ENCODE measurements around the gene GOLIM4. TPM values are rescaled to one million over a fixed set of nuclear protein-coding genes. Genes with fewer than 3 reads are reported as not detected.
A peak's percentile ranks its signal among the peaks of the same experiment; 100 is the strongest.

The GOLIM4 gene
- polyA plus RNA-seq, 1 experiment = 35.1 TPM

GRCh38 chr3:168081856-168082255, 13.9 kb downstream of the GOLIM4 start:
- no peaks in the 10 kb centered on the region for H3K27me3 ChIP-seq (ENCODE audit: control insufficient read depth, insufficient read depth, low read length)
- H3K36me3 ChIP-seq (ENCODE audit: control insufficient read depth, insufficient read depth, low read length) = no peaks in the 10 kb centered on the region
- no peak for TF ChIP-seq CTCF (IDR thresholded peaks at IDR 0.05; ENCODE audit: insufficient read depth, low read depth, low read length)
- H3K4me3 ChIP-seq (ENCODE audit: low read depth, low read length) = no peak overlapping the region
- no peak for DNase-seq (ENCODE audit: low read depth)
- POLR2A ChIA-PET = interaction anchor here (0.5 kb wide), 1 partner anchor 8 kb away, joined by 11 read pairs; no protein-coding TSS in a partner anchor
- CTCF ChIA-PET = interaction anchor here (0.7 to 2.1 kb wide), 2 partner anchors 8 to 84 kb away, joined by 3 to 11 read pairs; no protein-coding TSS in a partner anchor

- H3K27me3 ChIP-seq (ENCODE audit: control insufficient read depth, insufficient read depth, low read length) = no peaks in the 10 kb centered on the region
- POLR2A ChIA-PET = interaction anchor here (0.5 kb wide), 1 partner anchor 8 kb away, joined by 11 read pairs; no protein-coding TSS in a partner anchor
- peak; percentile 13 for DNase-seq (ENCODE audit: low read depth)
- H3K36me3 ChIP-seq (ENCODE audit: control insufficient read depth, insufficient read depth, low read length) = no peaks in the 10 kb centered on the region
- TF ChIP-seq CTCF (IDR thresholded peaks at IDR 0.05; ENCODE audit: insufficient read depth, low read depth, low read length) = no peak
- CTCF ChIA-PET = interaction anchor here (0.8 to 2.1 kb wide), 2 partner anchors 10 to 84 kb away, joined by 3 to 11 read pairs; no protein-coding TSS in a partner anchor
- H3K4me3 ChIP-seq (ENCODE audit: low read depth, low read length) = no peak overlapping the region
These were observed 14.5 kb downstream of the GOLIM4 start for GRCh38 chr3:168081171-168081771.

- Histone ChIP-seq H3K36me3 (ENCODE audit: control insufficient read depth, insufficient read depth, low read length) (no peaks in the 10 kb centered on the region), H3K27me3 (ENCODE audit: control insufficient read depth, insufficient read depth, low read length) (no peaks in the 10 kb centered on the region), H3K4me3 (ENCODE audit: low read depth, low read length) (no peak overlapping the region)
- CTCF ChIA-PET = interaction anchor here (0.8 to 2.1 kb wide), 4 partner anchors 8 to 85 kb away, joined by 3 to 11 read pairs (median 6); no protein-coding TSS in a partner anchor
- no peak for DNase-seq (ENCODE audit: low read depth)
- POLR2A ChIA-PET = no interaction called here
- no peak for TF ChIP-seq CTCF (IDR thresholded peaks at IDR 0.05; ENCODE audit: insufficient read depth, low read depth, low read length)
These were observed 15.1 kb downstream of the GOLIM4 start for GRCh38 chr3:168080499-168081170.

- no peak overlapping the region for H3K4me3 ChIP-seq (ENCODE audit: low read depth, low read length)
- no peak for DNase-seq (ENCODE audit: low read depth)
- H3K27me3 ChIP-seq (ENCODE audit: control insufficient read depth, insufficient read depth, low read length) = no peaks in the 10 kb centered on the region
- no peak for TF ChIP-seq CTCF (IDR thresholded peaks at IDR 0.05; ENCODE audit: insufficient read depth, low read depth, low read length)
- CTCF ChIA-PET = interaction anchor here (1.1 to 2.1 kb wide), 3 partner anchors 8 to 86 kb away, joined by 3 to 11 read pairs (median 8); no protein-coding TSS in a partner anchor
- POLR2A ChIA-PET = no interaction called here
- H3K36me3 ChIP-seq (ENCODE audit: control insufficient read depth, insufficient read depth, low read length) = no peaks in the 10 kb centered on the region
These were observed 15.7 kb downstream of the GOLIM4 start for GRCh38 chr3:168080022-168080421.

GRCh38 chr3:168077091-168077490, 18.6 kb downstream of the GOLIM4 start:
- ChIA-PET POLR2A (no interaction called here), CTCF (no interaction called here)
- DNase-seq (ENCODE audit: low read depth) = no peak
- Histone ChIP-seq H3K27me3 (ENCODE audit: control insufficient read depth, insufficient read depth, low read length) (no peaks in the 10 kb centered on the region), H3K36me3 (ENCODE audit: control insufficient read depth, insufficient read depth, low read length) (no peaks in the 10 kb centered on the region), H3K4me3 (ENCODE audit: low read depth, low read length) (no peak overlapping the region)
- TF ChIP-seq CTCF (IDR thresholded peaks at IDR 0.05; ENCODE audit: insufficient read depth, low read depth, low read length) = no peak

All from BJ (cell line).